ENCODE data around the gene VPS54.

The VPS54 gene

DNA sequence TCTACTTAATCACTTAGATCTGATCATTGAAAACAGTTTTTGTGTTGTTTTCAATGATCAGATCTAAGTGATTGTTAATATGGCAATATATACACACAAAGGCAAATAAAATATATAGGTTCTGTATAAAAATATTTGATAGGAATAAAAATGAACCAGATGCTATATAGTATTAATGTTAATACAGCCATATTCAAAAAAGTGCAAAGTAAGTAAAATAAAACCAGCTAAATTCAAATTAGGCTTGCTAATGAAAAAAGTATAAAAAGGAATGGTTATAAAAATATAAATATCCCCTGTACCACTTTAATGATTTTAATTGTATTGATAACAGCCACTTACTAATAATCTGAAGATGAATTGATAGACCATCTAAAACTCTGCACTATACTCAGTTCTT lies 38.4 kb downstream of the VPS54 start:
- TF ChIP-seq, protein P1, sequence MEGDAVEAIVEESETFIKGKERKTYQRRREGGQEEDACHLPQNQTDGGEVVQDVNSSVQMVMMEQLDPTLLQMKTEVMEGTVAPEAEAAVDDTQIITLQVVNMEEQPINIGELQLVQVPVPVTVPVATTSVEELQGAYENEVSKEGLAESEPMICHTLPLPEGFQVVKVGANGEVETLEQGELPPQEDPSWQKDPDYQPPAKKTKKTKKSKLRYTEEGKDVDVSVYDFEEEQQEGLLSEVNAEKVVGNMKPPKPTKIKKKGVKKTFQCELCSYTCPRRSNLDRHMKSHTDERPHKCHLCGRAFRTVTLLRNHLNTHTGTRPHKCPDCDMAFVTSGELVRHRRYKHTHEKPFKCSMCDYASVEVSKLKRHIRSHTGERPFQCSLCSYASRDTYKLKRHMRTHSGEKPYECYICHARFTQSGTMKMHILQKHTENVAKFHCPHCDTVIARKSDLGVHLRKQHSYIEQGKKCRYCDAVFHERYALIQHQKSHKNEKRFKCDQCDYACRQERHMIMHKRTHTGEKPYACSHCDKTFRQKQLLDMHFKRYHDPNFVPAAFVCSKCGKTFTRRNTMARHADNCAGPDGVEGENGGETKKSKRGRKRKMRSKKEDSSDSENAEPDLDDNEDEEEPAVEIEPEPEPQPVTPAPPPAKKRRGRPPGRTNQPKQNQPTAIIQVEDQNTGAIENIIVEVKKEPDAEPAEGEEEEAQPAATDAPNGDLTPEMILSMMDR (IDR thresholded peaks at IDR 0.05), result no peak

DNA sequence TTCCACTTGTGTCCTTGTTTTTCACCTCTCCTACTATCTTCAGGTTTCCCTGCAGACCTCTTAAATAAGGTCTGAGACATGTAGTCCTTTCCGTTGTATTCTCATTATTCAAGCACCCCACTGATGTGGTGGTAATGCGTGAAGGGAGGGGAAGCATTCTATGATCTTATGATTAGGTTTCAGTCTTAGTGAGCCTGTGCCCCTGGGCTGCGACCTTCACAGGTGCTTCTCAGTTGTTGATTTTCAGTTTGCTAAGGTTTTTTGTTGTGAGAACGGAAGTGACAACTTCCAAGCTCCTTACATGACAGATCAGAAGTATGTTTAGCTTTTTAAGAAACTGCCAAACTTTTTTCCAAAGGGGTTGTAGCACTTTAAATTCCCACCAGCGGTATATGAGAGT lies 41.3 kb downstream of the VPS54 start:
- TF ChIP-seq, protein P1 (IDR thresholded peaks at IDR 0.05), result no peak

DNA sequence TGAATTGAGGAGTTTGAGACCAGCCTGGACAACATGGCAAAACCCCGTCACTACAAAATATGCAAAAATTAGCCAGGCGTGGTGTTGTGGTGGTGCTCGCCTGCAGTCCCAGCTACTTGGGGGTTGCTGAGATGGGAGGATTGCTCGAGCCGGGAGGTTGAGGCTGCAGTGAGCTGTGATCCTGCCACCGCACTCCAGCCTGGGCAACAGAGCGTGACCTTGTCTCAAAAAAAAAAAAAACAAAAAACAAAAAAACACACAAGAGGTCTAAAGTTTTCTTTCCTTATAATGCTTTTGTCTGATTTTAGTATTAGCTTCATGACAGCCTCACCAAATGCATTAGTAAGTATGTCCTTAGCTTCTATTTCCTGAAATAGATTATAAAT lies 43.1 kb downstream of the VPS54 start:
- TF ChIP-seq, protein P1 (IDR thresholded peaks at IDR 0.05), result no peak

DNA sequence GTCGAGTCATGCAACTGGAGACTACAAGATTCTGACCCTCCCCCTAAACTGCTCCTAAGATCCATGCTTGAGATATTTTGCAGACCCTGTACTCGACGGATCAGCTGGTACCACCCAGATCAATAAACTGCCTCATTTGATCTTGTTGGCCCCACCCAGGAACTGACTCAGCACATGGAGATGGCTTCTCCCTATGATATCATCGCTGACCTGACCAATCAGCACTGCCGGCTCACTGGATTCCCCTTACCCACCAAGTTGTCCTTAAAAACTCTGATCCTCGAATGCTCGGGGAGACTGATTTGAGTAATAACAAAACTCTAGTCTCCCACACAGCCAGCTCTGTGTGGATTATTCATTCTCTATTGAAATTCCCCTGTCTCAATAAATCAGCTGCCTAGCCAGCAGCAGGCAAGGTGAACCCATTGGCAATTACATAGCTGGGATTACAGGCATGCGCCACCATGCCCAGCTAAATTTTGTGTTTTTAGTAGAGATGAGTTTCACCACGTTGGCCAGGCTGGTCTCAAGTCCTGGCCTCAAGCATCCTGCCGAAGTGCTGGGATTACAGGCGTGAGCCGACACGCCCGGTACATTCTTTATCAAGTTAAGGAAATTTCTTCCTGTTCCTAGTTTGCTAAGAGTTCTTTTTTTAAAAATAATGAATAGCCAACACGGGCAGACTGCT lies 43.6 kb downstream of the VPS54 start:
- TF ChIP-seq, protein P1 (IDR thresholded peaks at IDR 0.05), result no peak

DNA sequence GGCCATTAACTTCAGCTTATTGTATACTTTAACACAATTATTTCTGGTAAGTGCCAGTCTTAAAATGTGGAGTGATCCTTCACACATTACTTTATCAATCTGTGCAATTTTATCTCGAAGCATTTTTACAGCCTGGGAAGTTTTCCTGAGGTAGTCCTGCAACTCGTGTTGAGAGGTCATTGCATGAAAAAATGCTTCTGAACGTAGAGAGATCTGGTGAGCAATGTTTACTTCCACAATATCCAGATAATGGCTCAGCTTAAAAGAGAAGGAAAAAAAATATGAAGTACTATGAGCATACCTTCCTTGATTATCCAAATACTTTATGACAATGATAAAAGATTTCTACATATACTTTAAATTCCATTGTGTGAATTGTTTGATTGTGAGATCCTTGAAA lies 57.0 kb downstream of the VPS54 start:
- TF ChIP-seq, protein P1 (IDR thresholded peaks at IDR 0.05), result no peak

DNA sequence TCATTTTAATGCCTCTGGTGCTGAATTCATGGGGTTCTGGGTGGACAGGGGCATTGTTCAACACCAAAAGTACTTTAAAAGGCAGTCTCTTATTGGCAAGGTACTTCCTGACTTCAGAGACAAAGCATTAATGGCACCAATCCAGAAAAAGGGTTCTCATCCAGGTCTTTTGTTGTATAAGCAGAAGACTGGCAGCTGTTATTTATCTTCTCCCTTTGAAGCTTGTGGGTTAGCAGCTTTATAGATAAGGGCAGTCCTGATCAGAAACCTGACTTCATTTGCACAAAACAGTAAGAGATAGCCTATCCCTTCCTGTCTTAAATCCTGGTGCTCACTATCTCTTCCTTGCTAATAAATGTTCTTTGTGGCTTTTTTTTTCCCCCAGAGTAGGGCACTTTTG lies 68.8 kb downstream of the VPS54 start:
- TF ChIP-seq, protein P1 (IDR thresholded peaks at IDR 0.05), result no peak

DNA sequence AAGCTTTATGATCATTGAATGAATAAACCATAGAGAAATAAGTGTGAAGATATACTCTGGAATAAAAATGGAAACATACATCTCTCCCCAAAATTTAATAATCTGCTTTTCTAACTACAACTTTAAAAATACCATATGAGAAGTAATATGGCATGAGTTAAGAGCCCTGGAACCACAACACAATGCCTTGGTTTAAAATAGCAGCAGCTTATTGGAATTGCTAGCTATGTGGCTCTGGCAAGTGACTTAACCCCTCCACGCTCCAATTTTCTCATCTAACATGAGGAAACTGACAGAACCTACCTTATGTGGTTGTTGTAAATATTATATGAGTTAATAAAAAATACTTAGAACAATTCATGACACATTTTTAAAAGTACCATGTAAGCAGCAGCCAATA lies 76.4 kb downstream of the VPS54 start:
- TF ChIP-seq, protein P1 (IDR thresholded peaks at IDR 0.05), result no peak

DNA sequence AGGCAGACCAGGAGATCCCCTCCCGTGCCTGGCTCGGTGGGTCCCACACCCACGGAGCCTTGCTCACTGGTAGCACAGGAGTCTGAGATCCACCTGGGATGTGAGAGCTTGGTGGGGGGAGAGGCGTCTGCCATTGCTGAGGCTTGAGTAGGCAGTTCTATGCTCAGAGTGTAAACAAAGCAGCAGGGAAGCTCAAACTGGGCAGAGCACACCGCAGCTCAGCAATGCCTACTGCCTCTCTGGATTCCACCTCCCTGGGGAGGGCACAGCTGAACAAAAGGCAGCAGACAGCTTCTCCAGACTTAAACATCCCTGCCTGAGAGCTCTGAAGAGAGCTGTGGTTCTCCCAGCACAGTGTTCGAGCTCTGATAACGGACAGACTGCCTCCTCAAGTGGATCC lies 92.4 kb downstream of the VPS54 start:
- TF ChIP-seq, protein P1 (IDR thresholded peaks at IDR 0.05), result no peak

All from LNCAP (cell line).